Fibroblast of lung (primary cell): ENCODE data around the gene ITCH. TPM values are rescaled to one million over a fixed set of nuclear protein-coding genes. Genes with fewer than 3 reads are reported as not detected.

ENCODE experiments used
- DNase-seq, 2 donors: peaks; one replicate each; pipeline versions ENCODE4 v3.0.0 to v3.0.0-alpha.2; 2010; ENCODE audit warnings: low read depth in 2 of 2
- H2AFZ ChIP-seq: 2 replicates; pipeline ENCODE4 v1.5.1; 2012; ENCODE audit warnings: low read length, control low read depth, inconsistent platforms
- H3K27ac ChIP-seq: 2 replicates; pipeline ENCODE4 v1.5.1; 2011; ENCODE audit warnings: low read length, control low read depth; ENCODE audit not compliant: insufficient read depth
- H3K27me3 ChIP-seq: 2 replicates; pipeline ENCODE4 v1.5.1; 2011; ENCODE audit warnings: mild to moderate bottlenecking, low read length; ENCODE audit not compliant: control insufficient read depth, insufficient read depth
- H3K36me3 ChIP-seq: 2 replicates; pipeline ENCODE4 v1.5.1; 2011; ENCODE audit warnings: low read length; ENCODE audit not compliant: control insufficient read depth, insufficient read depth
- H3K4me1 ChIP-seq: 2 replicates; pipeline ENCODE4 v1.5.1; 2011; ENCODE audit warnings: low read length; ENCODE audit not compliant: control insufficient read depth, insufficient read depth; ENCODE audit errors: extremely low read depth
- H3K4me2 ChIP-seq: 2 replicates; pipeline ENCODE4 v1.5.1; 2011; ENCODE audit warnings: low read length, control low read depth; ENCODE audit not compliant: insufficient read depth; ENCODE audit errors: extremely low read depth
- H3K4me3 ChIP-seq, 4 experiments: fragments of 200-600 bp in 1 of 4; sonication (generic) in 1 of 4; replicated peaks in 1 of 4; 2 replicates each; pipeline ENCODE4 v1.5.1; 2011 to 2016; ENCODE audit warnings: low read length in 4 of 4, low read depth in 3 of 4, mild to moderate bottlenecking in 3 of 4, control low read depth in 2 of 4, inconsistent platforms in 1 of 4, mixed read lengths in 1 of 4; ENCODE audit not compliant: insufficient read depth in 1 of 4; ENCODE audit errors: control extremely low read depth in 1 of 4
- H3K79me2 ChIP-seq: 2 replicates; pipeline ENCODE4 v1.5.1; 2012; ENCODE audit warnings: mild to moderate bottlenecking, low read length, inconsistent platforms; ENCODE audit not compliant: control insufficient read depth, insufficient read depth
- H3K9ac ChIP-seq: 2 replicates; pipeline ENCODE4 v1.5.1; 2011; ENCODE audit warnings: mild to moderate bottlenecking, low read length, control low read depth; ENCODE audit not compliant: insufficient read depth
- H3K9me3 ChIP-seq: 2 replicates; pipeline ENCODE4 v1.5.1; 2012; ENCODE audit warnings: low read depth, low read length; ENCODE audit not compliant: control insufficient read depth, insufficient read depth
- H4K20me1 ChIP-seq: 2 replicates; pipeline ENCODE4 v1.5.1; 2011; ENCODE audit warnings: low read length; ENCODE audit not compliant: control insufficient read depth, insufficient read depth; ENCODE audit errors: extremely low read depth
- CTCF ChIP-seq, 2 donors: IDR thresholded peaks in 1 of 2; conservative IDR thresholded peaks in 1 of 2; 1 replicate in 1 of 2; 2 replicates in 1 of 2; pipeline ENCODE4 v1.5.1; 2011 to 2012; ENCODE audit warnings: low read length in 2 of 2, control low read depth in 1 of 2, inconsistent platforms in 1 of 2, low read depth in 1 of 2, mild to moderate bottlenecking in 1 of 2
- EZH2 ChIP-seq: IDR thresholded peaks from 2 replicates; pipeline ENCODE4 v1.5.1; 2012; ENCODE audit warnings: low read length, control low read depth, mild to moderate bottlenecking; ENCODE audit errors: missing control alignments
- polyA plus RNA-seq, 2 donors: library from polyadenylated mRNA; depleted of rRNA in 1 of 2; stranded (reverse) in 1 of 2; unstranded in 1 of 2; fragments of >200 nt; gene quantifications; 2 replicates each; pipeline ENCODE4 v1.2.1, GENCODE V29; 2011 to 2012; ENCODE audit warnings: missing spikeins in 1 of 2
- total RNA-seq: library from RNA; depleted of rRNA; stranded (reverse); fragments of >200 nt; gene quantifications from 2 replicates; pipeline ENCODE4 v1.2.1, GENCODE V29; 2014

ITCH gene
- total and polyA plus RNA-seq, 2 donors (not counting 1 experiment from before 2014, with no cell fraction given), result 25.0 to 77.6 TPM

GRCh38 chr20:34559311-34560140, 196.5 kb downstream of the ITCH start:
- Histone ChIP-seq H3K36me3 (no peaks in the 10 kb centered on the region), H3K4me3 (peak overlapping the region; percentile 21 to 84 (median 32)), H3K27ac (no peak overlapping the region), H3K9me3 (no peaks in the 10 kb centered on the region), H2AFZ (no peak overlapping the region), H3K4me2 (peak overlapping the region; percentile 59), H3K27me3 (no peaks in the 10 kb centered on the region), H4K20me1 (no peaks in the 10 kb centered on the region), H3K9ac (peak overlapping the region; percentile 46), H3K4me1 (no peaks in the 10 kb centered on the region), H3K79me2 (no peaks in the 10 kb centered on the region)
- peak in 1 of 2 donors; percentile 5 for DNase-seq
- TF ChIP-seq EZH2 (no peak), CTCF (conservative IDR thresholded peaks at IDR 0.05 in 1 of 2, IDR thresholded peaks at IDR 0.05 in 1 of 2; ENCODE audit: low read depth in 1 of 2, low read length in 2 of 2) (no peak)

DNA sequence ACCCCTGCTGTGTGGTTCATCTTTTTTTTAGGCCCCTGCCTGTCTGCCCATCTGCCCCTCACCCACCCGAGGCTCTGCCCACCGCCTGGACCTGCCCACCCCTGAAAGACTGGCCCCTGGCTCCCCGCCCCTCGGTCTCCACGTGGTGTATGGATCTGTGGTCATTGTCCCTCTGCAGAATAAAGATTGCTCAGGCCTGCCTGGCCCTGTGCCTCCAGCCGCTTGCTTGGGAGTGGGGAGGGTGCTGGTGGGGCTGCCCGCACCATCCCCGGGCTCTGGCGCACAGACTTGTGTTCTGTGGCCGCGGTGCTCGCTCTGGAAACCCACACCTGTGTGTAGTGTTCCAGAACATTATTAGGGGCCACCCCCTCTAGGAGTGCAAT, 197.1 kb downstream of the ITCH start:
- Histone ChIP-seq H4K20me1 (no peaks in the 10 kb centered on the region), H3K36me3 (no peaks in the 10 kb centered on the region), H3K4me3 (no peak overlapping the region), H3K9ac (no peak overlapping the region), H3K9me3 (no peaks in the 10 kb centered on the region), H3K79me2 (no peaks in the 10 kb centered on the region), H3K27ac (no peak overlapping the region), H2AFZ (no peak overlapping the region), H3K27me3 (no peaks in the 10 kb centered on the region), H3K4me1 (no peaks in the 10 kb centered on the region), H3K4me2 (no peak overlapping the region)
- no peak for DNase-seq
- no peak for TF ChIP-seq EZH2
- TF ChIP-seq CTCF (conservative IDR thresholded peaks at IDR 0.05 in 1 of 2, IDR thresholded peaks at IDR 0.05 in 1 of 2; ENCODE audit: low read depth in 1 of 2, low read length in 2 of 2), result no peak

DNA sequence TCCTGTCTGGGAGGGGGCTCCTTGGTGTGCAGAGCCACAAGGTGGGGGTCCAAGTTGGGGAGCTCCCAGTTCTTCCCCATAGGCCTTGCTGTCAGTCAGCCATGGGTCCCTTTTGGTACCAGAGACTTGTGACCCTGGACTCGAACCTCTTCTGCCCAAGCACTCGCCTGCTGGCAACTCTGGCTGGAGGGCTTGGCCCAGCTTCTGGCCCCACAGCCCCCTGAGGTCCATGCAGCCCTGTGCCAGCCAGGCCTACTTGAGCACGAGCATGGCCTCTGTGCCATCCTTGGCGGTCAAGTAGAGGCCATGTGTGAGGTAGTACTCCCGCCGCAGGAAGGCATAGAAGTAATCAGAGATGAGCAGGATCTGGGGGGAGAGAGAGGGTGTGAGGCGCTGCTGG, 197.5 kb downstream of the ITCH start:
- H4K20me1 ChIP-seq, result no peaks in the 10 kb centered on the region
- no peak overlapping the region for H2AFZ ChIP-seq
- H3K9me3 ChIP-seq, result no peaks in the 10 kb centered on the region
- no peaks in the 10 kb centered on the region for H3K79me2 ChIP-seq
- H3K27me3 ChIP-seq, result no peaks in the 10 kb centered on the region
- TF ChIP-seq CTCF (conservative IDR thresholded peaks at IDR 0.05 in 1 of 2, IDR thresholded peaks at IDR 0.05 in 1 of 2; ENCODE audit: low read depth in 1 of 2, low read length in 2 of 2) (no peak), EZH2 (no peak)
- no peak overlapping the region for H3K27ac ChIP-seq
- no peak for DNase-seq
- no peaks in the 10 kb centered on the region for H3K36me3 ChIP-seq
- H3K9ac ChIP-seq, result no peak overlapping the region
- H3K4me3 ChIP-seq, result no peak overlapping the region
- H3K4me2 ChIP-seq, result no peak overlapping the region
- no peaks in the 10 kb centered on the region for H3K4me1 ChIP-seq

Other genes starting within 250 kb of the ITCH start
- gene ASIP, start 121.8 kb upstream of the ITCH start, total RNA-seq, result not detected in 2 replicates
- not detected in 2 replicates for gene ASIP, start 121.8 kb upstream of the ITCH start, polyA plus RNA-seq
- 68.4 and 72.2 TPM in 2 replicates for gene AHCY, start 59.9 kb upstream of the ITCH start, total RNA-seq
- 78.3 and 96.6 TPM in 2 replicates for gene AHCY, start 59.9 kb upstream of the ITCH start, polyA plus RNA-seq
- 39.8 and 107 TPM in 2 replicates for gene DYNLRB1, start 153.1 kb downstream of the ITCH start, total RNA-seq
- gene DYNLRB1, start 153.1 kb downstream of the ITCH start, polyA plus RNA-seq, result 352 and 524 TPM in 2 replicates
- gene MAP1LC3A, start 195.4 kb downstream of the ITCH start, total RNA-seq, result 21.8 and 30.4 TPM in 2 replicates
- 14.0 and 19.3 TPM in 2 replicates for gene MAP1LC3A, start 195.4 kb downstream of the ITCH start, polyA plus RNA-seq